Lower leg skin (tissue), 3 donors: Measurements from ENCODE around the gene PPARG.

Experiments
- CTCF ChIP-seq, 3 donors: fragments of 450-650 bp; IDR thresholded peaks; one replicate each; pipeline ENCODE4 v1.5.1; 2016; ENCODE audit warnings: antibody characterized with exemption in 3 of 3, mild to moderate bottlenecking in 3 of 3, moderate library complexity in 2 of 3
- POLR2A ChIP-seq, 2 donors: fragments of 450-650 bp; IDR thresholded peaks; one replicate each; pipeline ENCODE4 v1.6.1; 2016 to 2017; ENCODE audit warnings: antibody characterized with exemption in 2 of 2, mild to moderate bottlenecking in 1 of 2, moderate library complexity in 1 of 2

DNA sequence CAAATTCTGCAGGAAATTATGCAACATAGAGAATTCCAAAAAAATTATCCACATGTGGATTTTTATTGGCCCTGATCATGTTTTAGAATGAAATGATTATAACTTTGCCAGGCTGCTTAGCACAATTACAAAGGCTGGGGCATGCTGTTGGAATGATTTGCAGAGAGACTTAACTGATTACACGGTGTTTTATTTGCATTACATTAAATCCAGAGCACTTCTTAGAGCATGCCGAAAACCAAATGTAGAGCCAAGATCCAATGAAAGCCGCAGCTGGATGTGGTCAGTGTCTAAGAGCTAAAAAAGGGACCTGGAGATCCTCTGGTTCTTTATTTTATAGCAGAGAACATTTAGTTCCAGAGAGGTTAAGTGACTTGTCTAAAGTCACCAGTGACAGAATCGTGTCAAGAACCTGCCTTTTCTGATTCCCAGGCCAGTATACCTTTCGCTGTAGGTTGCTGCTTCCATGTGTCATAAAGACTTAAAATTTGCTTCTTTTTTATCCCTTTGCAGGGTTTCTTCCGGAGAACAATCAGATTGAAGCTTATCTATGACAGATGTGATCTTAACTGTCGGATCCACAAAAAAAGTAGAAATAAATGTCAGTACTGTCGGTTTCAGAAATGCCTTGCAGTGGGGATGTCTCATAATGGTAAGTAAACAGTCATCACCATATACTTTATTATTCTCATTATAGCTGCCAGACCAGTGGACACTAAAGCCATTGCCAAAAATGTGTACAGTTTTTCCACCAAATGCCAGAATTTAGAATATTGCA, 103.4 kb downstream of the PPARG start:
- no peak for TF ChIP-seq CTCF (IDR thresholded peaks at IDR 0.05)
- no peak for TF ChIP-seq POLR2A (IDR thresholded peaks at IDR 0.05)
